DND-41 (cell line): ENCODE data around the gene ROS1.

Source experiments
- ATAC-seq: fragments of 200-7000 bp; cut with Tn5 transposase; 3 replicates; pipeline ENCODE4 v1.9.1; 2021; ENCODE audit warnings: low read depth; ENCODE audit not compliant: insufficient read depth
- DNase-seq: peaks from one replicate; pipeline ENCODE4 v3.0.0-alpha.2; 2020
- H2AFZ ChIP-seq: 2 replicates; pipeline ENCODE4 v1.6.0; 2012; ENCODE audit warnings: low read depth, low read length
- H3K27ac ChIP-seq: 2 replicates; pipeline ENCODE4 v1.5.1; 2012; ENCODE audit warnings: low read length, inconsistent platforms
- H3K27me3 ChIP-seq: fragments of 200-600 bp; sonication (generic); 2 replicates; pipeline ENCODE4 v1.6.0; 2012; ENCODE audit warnings: low read length, mild to moderate bottlenecking, inconsistent platforms; ENCODE audit not compliant: insufficient read depth, poor library complexity
- H3K36me3 ChIP-seq: 2 replicates; pipeline ENCODE4 v1.5.1; 2012; ENCODE audit warnings: low read length, inconsistent platforms; ENCODE audit not compliant: insufficient read depth
- H3K4me1 ChIP-seq: 2 replicates; pipeline ENCODE4 v1.5.1; 2012; ENCODE audit warnings: mild to moderate bottlenecking, low read length; ENCODE audit not compliant: insufficient read depth
- H3K4me2 ChIP-seq: 2 replicates; pipeline ENCODE4 v1.6.0; 2012; ENCODE audit warnings: mild to moderate bottlenecking, moderate library complexity, low read length, inconsistent platforms; ENCODE audit not compliant: insufficient read depth
- H3K4me3 ChIP-seq, 2 experiments: fragments of 200-600 bp in 1 of 2; shearing (Covaris generic) in 1 of 2; 2 replicates each; pipeline ENCODE4 v1.5.1; 2012 to 2016; ENCODE audit warnings: inconsistent platforms in 2 of 2, low read length in 2 of 2, mild to moderate bottlenecking in 2 of 2, low read depth in 1 of 2, moderate library complexity in 1 of 2
- H3K79me2 ChIP-seq: 2 replicates; pipeline ENCODE4 v1.6.0; 2012; ENCODE audit warnings: low read length, inconsistent platforms; ENCODE audit not compliant: insufficient read depth
- H3K9ac ChIP-seq: 2 replicates; pipeline ENCODE4 v1.6.0; 2012; ENCODE audit warnings: low read depth, mild to moderate bottlenecking, inconsistent platforms, low read length, moderate library complexity
- H3K9me3 ChIP-seq: 2 replicates; pipeline ENCODE4 v1.5.1; 2012; ENCODE audit warnings: low read length, moderate library complexity, mild to moderate bottlenecking, inconsistent platforms; ENCODE audit not compliant: insufficient read depth, severe bottlenecking
- H4K20me1 ChIP-seq: 2 replicates; pipeline ENCODE4 v1.6.0; 2012; ENCODE audit warnings: low read length; ENCODE audit not compliant: insufficient read depth
- EZH2 ChIP-seq: IDR thresholded peaks from 3 replicates; pipeline ENCODE4 v1.6.1; 2012; ENCODE audit warnings: borderline replicate concordance, low read depth, mild to moderate bottlenecking, moderate library complexity, low read length, inconsistent platforms; ENCODE audit not compliant: severe bottlenecking
- TF ChIP-seq, protein P1 (sequence below): IDR thresholded peaks from 2 replicates; pipeline ENCODE4 v1.5.1; 2012; ENCODE audit warnings: borderline replicate concordance, low read length, moderate library complexity, mild to moderate bottlenecking; ENCODE audit not compliant: poor library complexity, severe bottlenecking; ENCODE audit errors: extremely low read depth

ROS1 gene

DNA sequence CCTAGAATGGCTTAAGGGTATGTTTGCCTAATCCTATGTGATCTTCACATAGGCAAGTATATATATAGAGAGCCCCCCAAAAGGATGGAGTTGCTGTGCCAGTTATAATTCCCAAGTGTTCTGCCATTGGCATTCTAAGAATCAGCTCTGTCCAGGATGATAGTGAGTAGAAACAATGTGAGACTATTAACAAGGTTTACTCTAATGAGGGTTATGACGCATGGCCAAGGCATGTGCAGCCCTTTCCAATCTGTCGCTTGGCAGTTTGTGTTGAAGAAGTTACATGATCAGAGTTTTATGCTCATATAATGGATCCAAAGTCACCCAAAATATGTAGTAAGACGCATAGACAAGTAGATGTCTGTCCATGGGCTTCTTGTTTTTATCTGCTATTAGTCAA lies 126.8 kb downstream of the ROS1 start:
- H3K4me3 ChIP-seq = no peak overlapping the region
- H3K27ac ChIP-seq = no peak overlapping the region
- H2AFZ ChIP-seq = no peak overlapping the region
- TF ChIP-seq EZH2 = no peak
- TF ChIP-seq, protein P1, sequence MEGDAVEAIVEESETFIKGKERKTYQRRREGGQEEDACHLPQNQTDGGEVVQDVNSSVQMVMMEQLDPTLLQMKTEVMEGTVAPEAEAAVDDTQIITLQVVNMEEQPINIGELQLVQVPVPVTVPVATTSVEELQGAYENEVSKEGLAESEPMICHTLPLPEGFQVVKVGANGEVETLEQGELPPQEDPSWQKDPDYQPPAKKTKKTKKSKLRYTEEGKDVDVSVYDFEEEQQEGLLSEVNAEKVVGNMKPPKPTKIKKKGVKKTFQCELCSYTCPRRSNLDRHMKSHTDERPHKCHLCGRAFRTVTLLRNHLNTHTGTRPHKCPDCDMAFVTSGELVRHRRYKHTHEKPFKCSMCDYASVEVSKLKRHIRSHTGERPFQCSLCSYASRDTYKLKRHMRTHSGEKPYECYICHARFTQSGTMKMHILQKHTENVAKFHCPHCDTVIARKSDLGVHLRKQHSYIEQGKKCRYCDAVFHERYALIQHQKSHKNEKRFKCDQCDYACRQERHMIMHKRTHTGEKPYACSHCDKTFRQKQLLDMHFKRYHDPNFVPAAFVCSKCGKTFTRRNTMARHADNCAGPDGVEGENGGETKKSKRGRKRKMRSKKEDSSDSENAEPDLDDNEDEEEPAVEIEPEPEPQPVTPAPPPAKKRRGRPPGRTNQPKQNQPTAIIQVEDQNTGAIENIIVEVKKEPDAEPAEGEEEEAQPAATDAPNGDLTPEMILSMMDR = no peak
- no peaks in the 10 kb centered on the region for H4K20me1 ChIP-seq
- H3K9ac ChIP-seq = no peak overlapping the region
- no peaks in the 10 kb centered on the region for H3K27me3 ChIP-seq
- H3K4me2 ChIP-seq = no peak overlapping the region
- H3K9me3 ChIP-seq = no peaks in the 10 kb centered on the region
- no peak for ATAC-seq
- H3K79me2 ChIP-seq = no peaks in the 10 kb centered on the region
- H3K36me3 ChIP-seq = no peaks in the 10 kb centered on the region
- no peaks in the 10 kb centered on the region for H3K4me1 ChIP-seq
- DNase-seq = no peak

DNA sequence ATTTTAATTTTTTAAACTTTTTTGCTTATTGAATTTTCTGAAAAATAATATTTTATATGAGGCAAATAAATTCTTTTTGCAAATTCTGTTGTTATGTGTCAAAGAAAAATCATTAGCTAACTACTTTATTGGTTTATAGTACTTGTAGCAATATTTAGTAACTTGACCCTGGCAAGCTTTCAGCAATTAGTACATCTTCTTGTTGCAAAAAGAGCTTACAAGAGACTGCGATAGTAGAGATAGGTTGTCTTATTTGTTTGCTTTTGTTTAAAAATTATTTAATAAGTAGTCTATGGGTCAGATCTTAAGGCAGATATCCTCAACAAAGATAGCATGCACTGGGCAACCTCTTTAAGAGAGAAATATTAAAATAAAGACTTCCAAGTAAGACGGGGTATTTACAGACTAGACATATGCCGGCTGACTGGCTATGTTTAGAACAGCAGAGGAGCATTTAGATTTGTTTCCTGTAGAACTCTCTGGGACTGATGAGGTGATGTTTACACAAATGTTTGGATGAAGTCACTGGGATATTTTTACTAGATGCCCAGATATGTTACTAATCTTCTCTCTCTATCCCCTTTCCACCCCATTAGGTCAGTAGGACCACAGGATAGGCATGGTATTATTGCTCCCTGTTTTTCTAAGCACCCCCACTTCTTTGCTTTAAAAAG lies 135.4 kb downstream of the ROS1 start:
- DNase-seq = no peak
- no peak for TF ChIP-seq EZH2
- TF ChIP-seq, protein P1 = no peak
- H3K9me3 ChIP-seq = no peaks in the 10 kb centered on the region

DNA sequence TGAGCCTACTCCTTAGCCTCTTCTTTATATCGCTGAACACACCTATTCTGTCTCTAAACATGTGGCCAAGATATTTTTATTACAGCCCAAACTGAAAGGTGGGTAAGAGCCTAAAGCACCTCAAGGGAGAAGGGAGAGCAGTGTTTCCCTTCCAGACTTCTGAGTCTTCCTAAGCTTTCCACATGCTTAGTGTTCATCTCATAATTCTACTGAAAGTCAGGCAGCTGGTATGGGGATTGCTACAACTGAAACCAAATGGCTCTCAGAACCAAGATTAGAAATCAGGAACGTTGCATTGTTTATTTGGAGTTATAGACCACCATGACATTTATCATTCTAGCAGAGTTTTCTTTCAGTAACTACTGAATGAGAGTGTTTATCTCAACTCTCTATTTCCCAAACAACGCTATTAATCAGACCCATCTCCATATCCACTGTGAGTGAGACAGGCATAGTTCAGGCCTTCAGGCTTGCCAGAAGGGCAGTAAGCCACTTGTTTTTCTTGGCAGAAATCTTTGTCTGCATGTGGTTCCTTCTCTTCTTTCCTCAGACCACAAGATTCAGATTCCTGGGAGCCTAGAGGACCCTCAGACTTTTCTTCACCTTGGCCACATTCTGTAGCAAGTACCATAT lies 137.5 kb downstream of the ROS1 start:
- Histone ChIP-seq H3K4me2 (no peak overlapping the region), H3K9me3 (no peaks in the 10 kb centered on the region), H3K4me1 (no peaks in the 10 kb centered on the region), H2AFZ (no peak overlapping the region), H3K79me2 (no peaks in the 10 kb centered on the region), H3K36me3 (no peaks in the 10 kb centered on the region), H4K20me1 (no peaks in the 10 kb centered on the region), H3K27me3 (no peaks in the 10 kb centered on the region), H3K27ac (no peak overlapping the region), H3K9ac (no peak overlapping the region), H3K4me3 (no peak overlapping the region)
- DNase-seq = no peak
- TF ChIP-seq, protein P1 = no peak
- no peak for TF ChIP-seq EZH2
- ATAC-seq = no peak

More for the DNA sequence above, 135.4 kb downstream of the ROS1 start:
- H3K4me2 ChIP-seq = no peak overlapping the region
- H3K4me3 ChIP-seq = no peak overlapping the region
- H3K36me3 ChIP-seq = no peaks in the 10 kb centered on the region
- H3K27ac ChIP-seq = no peak overlapping the region
- H3K9ac ChIP-seq = no peak overlapping the region
- H3K4me1 ChIP-seq = no peaks in the 10 kb centered on the region
- H2AFZ ChIP-seq = no peak overlapping the region
- no peaks in the 10 kb centered on the region for H3K27me3 ChIP-seq
- ATAC-seq = no peak
- H4K20me1 ChIP-seq = no peaks in the 10 kb centered on the region
- H3K79me2 ChIP-seq = no peaks in the 10 kb centered on the region
